Activated naive CD4-positive, alpha-beta T cell treated with anti-CD3 and anti-CD28 coated beads, Interleukin-2, amount 50 U/mL, for 24 hours (primary cell): ENCODE data around the gene INO80.

ENCODE experiments used
- H3K27ac Mint-ChIP-seq: one replicate; pipeline ENCODE4 v1.8.0; 2021; ENCODE audit warnings: mild to moderate bottlenecking, mixed read lengths
- H3K27me3 Mint-ChIP-seq: one replicate; pipeline ENCODE4 v1.8.0; 2021; ENCODE audit warnings: mixed read lengths
- H3K36me3 Mint-ChIP-seq: one replicate; pipeline ENCODE4 v1.8.0; 2021; ENCODE audit warnings: mixed read lengths
- H3K4me1 Mint-ChIP-seq: one replicate; pipeline ENCODE4 v1.8.0; 2021; ENCODE audit warnings: mixed read lengths
- H3K4me3 Mint-ChIP-seq: one replicate; pipeline ENCODE4 v1.8.0; 2021; ENCODE audit warnings: mild to moderate bottlenecking, mixed read lengths
- H3K9me3 Mint-ChIP-seq: one replicate; pipeline ENCODE4 v1.8.0; 2021; ENCODE audit warnings: mixed read lengths

INO80 gene

GRCh38 chr15:41031232-41032078 is 84.6 kb downstream of the INO80 start:
- H3K36me3 Mint-ChIP-seq, result peaks cover 13% of the 10 kb centered on the region
- H3K27ac Mint-ChIP-seq, result no peak overlapping the region
- H3K4me1 Mint-ChIP-seq, result peaks cover 8% of the 10 kb centered on the region
- no peaks in the 10 kb centered on the region for H3K9me3 Mint-ChIP-seq
- H3K4me3 Mint-ChIP-seq, result no peak overlapping the region
- H3K27me3 Mint-ChIP-seq, result no peaks in the 10 kb centered on the region

DNA sequence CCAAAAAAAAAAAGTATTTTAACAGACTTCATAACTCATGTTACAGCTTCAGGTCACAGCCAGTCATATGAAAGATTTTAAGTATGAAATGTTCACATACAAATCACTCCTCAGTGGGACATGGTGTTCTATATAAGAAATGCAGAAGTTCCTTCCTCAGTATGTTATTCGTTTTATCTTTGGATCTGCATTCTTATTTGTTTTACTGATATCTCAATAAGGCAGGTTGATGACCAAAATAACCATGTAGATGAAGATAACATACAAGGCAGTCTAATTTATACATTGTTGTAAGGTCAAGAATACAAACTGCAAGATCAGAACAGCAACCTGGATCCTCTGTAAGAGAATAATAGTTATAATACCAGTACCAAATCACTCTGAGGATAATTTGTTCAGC is 87.2 kb downstream of the INO80 start:
- H3K36me3 Mint-ChIP-seq, result peaks cover 15% of the 10 kb centered on the region
- no peak overlapping the region for H3K4me3 Mint-ChIP-seq

DNA sequence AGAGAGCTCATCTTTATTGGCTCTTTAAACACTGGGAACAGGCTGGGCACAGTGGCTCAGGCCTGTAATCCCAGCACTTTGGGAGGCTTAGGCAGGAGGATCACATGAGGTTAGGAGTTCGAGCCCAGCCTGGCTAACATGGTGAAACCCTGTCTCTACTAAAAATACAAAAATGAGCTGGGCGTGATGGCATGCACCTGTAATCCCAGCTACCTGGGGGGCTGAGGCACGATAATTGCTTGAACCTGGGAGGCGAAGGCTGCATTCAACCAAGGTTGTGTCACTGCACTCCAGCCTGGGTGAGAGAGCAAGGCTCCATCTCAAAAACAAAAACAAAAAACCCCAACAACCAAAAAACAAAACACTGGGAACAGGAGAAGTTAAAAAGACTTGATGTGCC is 90.7 kb downstream of the INO80 start:
- H3K27me3 Mint-ChIP-seq, result no peaks in the 10 kb centered on the region
- no peak overlapping the region for H3K27ac Mint-ChIP-seq
- no peaks in the 10 kb centered on the region for H3K9me3 Mint-ChIP-seq
- H3K36me3 Mint-ChIP-seq, result peaks cover 12% of the 10 kb centered on the region
- H3K4me1 Mint-ChIP-seq, result no peaks in the 10 kb centered on the region
- H3K4me3 Mint-ChIP-seq, result no peak overlapping the region

More for the DNA sequence above, 87.2 kb downstream of the INO80 start:
- H3K4me1 Mint-ChIP-seq, result peaks cover 4% of the 10 kb centered on the region
- no peaks in the 10 kb centered on the region for H3K9me3 Mint-ChIP-seq
- H3K27me3 Mint-ChIP-seq, result no peaks in the 10 kb centered on the region
- H3K27ac Mint-ChIP-seq, result no peak overlapping the region

GRCh38 chr15:41024885-41025284 is 91.2 kb downstream of the INO80 start:
- no peaks in the 10 kb centered on the region for H3K27me3 Mint-ChIP-seq
- H3K4me1 Mint-ChIP-seq, result no peaks in the 10 kb centered on the region
- H3K9me3 Mint-ChIP-seq, result no peaks in the 10 kb centered on the region
- peaks cover 12% of the 10 kb centered on the region for H3K36me3 Mint-ChIP-seq
- peak overlapping the region; percentile 63 for H3K27ac Mint-ChIP-seq
- no peak overlapping the region for H3K4me3 Mint-ChIP-seq

- H3K4me1 Mint-ChIP-seq, result no peaks in the 10 kb centered on the region
- no peaks in the 10 kb centered on the region for H3K27me3 Mint-ChIP-seq
- H3K27ac Mint-ChIP-seq, result no peak overlapping the region
- no peaks in the 10 kb centered on the region for H3K9me3 Mint-ChIP-seq
- H3K4me3 Mint-ChIP-seq, result no peak overlapping the region
- peaks cover 12% of the 10 kb centered on the region for H3K36me3 Mint-ChIP-seq
Measured at GRCh38 chr15:41024131-41024530, 91.9 kb downstream of the INO80 start.

- Mint-ChIP-seq H3K27me3 (no peaks in the 10 kb centered on the region), H3K9me3 (no peaks in the 10 kb centered on the region), H3K4me1 (peaks cover 6% of the 10 kb centered on the region), H3K36me3 (peaks cover 15% of the 10 kb centered on the region), H3K27ac (no peak overlapping the region), H3K4me3 (no peak overlapping the region)
Measured at GRCh38 chr15:41022487-41023090, 93.5 kb downstream of the INO80 start.

DNA sequence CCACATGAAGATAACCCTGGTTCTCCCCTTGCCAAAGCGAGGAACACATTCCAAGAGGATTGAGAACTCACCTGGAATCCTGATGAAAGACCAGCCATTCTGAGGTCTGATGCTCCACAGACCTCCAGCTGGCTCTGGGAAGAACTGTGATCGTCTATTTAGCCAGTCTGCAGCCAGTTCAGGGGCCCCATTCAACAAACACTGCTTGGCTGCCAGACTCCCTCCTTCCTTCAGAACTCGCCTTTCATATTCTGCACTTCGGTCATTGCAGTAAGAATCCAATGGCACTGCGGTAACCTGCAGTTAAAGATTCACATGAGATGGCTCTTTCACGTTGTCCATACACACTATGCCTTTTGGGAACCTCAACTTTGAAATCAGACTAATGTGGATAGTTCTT is 95.3 kb downstream of the INO80 start:
- Mint-ChIP-seq H3K4me3 (no peak overlapping the region), H3K9me3 (no peaks in the 10 kb centered on the region), H3K36me3 (peaks cover 8% of the 10 kb centered on the region), H3K27ac (no peak overlapping the region), H3K4me1 (peaks cover 12% of the 10 kb centered on the region), H3K27me3 (no peaks in the 10 kb centered on the region)

GRCh38 chr15:41020311-41020710 is 95.8 kb downstream of the INO80 start:
- Mint-ChIP-seq H3K36me3 (peaks cover 8% of the 10 kb centered on the region), H3K9me3 (no peaks in the 10 kb centered on the region), H3K4me1 (peaks cover 12% of the 10 kb centered on the region), H3K27ac (no peak overlapping the region), H3K4me3 (no peak overlapping the region), H3K27me3 (no peaks in the 10 kb centered on the region)

DNA sequence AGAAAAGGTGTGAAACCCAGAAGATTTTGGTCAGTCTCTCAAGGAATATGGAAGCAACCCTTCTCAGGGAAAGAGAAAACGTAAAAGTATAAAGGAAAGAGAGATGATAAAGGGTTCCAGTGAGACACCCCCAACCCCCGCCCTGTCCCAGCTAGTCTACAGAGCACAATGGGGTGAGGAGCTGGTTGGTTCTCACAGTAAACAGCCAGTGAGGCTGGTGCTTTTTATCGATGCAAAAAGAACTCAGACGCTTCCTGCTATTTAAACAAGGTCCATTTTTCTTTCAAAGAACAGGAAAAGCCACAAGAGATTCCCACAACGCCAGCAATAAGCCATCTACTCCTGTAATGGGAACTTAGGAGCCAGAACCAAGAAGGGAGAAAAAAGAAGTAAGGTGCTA is 96.9 kb downstream of the INO80 start:
- no peaks in the 10 kb centered on the region for H3K27me3 Mint-ChIP-seq
- no peaks in the 10 kb centered on the region for H3K9me3 Mint-ChIP-seq
- H3K27ac Mint-ChIP-seq, result no peak overlapping the region
- peaks cover 13% of the 10 kb centered on the region for H3K4me1 Mint-ChIP-seq
- H3K36me3 Mint-ChIP-seq, result peaks cover 10% of the 10 kb centered on the region
- no peak overlapping the region for H3K4me3 Mint-ChIP-seq

- H3K27me3 Mint-ChIP-seq, result no peaks in the 10 kb centered on the region
- H3K27ac Mint-ChIP-seq, result no peak overlapping the region
- no peaks in the 10 kb centered on the region for H3K9me3 Mint-ChIP-seq
- H3K36me3 Mint-ChIP-seq, result peaks cover 12% of the 10 kb centered on the region
- H3K4me3 Mint-ChIP-seq, result no peak overlapping the region
- H3K4me1 Mint-ChIP-seq, result peaks cover 15% of the 10 kb centered on the region
Measured at GRCh38 chr15:41018534-41018933, 97.5 kb downstream of the INO80 start.

- H3K36me3 Mint-ChIP-seq, result peaks cover 14% of the 10 kb centered on the region
- H3K27me3 Mint-ChIP-seq, result no peaks in the 10 kb centered on the region
- H3K4me3 Mint-ChIP-seq, result no peak overlapping the region
- no peak overlapping the region for H3K27ac Mint-ChIP-seq
- no peaks in the 10 kb centered on the region for H3K9me3 Mint-ChIP-seq
- H3K4me1 Mint-ChIP-seq, result peaks cover 18% of the 10 kb centered on the region
Measured at GRCh38 chr15:41017066-41017735, 98.9 kb downstream of the INO80 start.

DNA sequence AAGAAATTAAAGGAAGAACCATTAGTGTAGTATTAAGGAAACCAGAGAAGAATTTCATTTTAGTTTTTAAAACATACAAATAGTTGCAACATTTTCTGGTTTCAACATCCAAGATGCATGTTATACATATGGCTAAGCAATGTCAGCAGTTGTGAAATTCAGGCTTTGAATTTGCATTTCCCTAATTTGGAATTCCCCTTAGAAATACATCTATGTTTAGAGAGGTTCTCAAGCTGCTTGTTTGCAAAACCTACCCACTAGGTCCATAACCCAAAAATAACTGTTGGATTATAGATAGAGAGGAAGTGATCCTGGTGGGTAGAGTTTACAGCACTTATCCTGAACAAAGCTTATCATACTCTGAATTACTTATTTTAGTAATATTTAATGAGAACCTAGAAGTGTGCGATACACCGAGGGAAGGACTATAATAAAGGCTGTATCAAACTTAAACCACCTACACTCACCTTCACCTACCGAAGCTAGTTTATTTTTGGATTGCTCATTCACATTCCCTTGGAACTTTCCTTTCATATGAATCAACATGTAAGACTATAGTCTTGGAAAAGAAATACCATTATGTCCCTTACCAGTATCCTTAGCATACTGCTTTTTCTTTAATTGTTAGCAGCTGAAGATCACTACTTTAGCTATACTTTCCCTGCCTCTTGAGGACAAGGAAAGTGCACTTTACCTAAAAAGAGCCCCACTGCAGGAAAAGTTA is 102.2 kb downstream of the INO80 start:
- Mint-ChIP-seq H3K36me3 (peaks cover 13% of the 10 kb centered on the region), H3K27me3 (no peaks in the 10 kb centered on the region), H3K4me1 (peaks cover 18% of the 10 kb centered on the region), H3K9me3 (no peaks in the 10 kb centered on the region), H3K27ac (no peak overlapping the region), H3K4me3 (no peak overlapping the region)

GRCh38 chr15:41011055-41011815 is 104.8 kb downstream of the INO80 start:
- no peaks in the 10 kb centered on the region for H3K9me3 Mint-ChIP-seq
- H3K4me3 Mint-ChIP-seq, result no peak overlapping the region
- peaks cover 10% of the 10 kb centered on the region for H3K36me3 Mint-ChIP-seq
- H3K27ac Mint-ChIP-seq, result no peak overlapping the region
- H3K27me3 Mint-ChIP-seq, result no peaks in the 10 kb centered on the region
- H3K4me1 Mint-ChIP-seq, result peaks cover 7% of the 10 kb centered on the region

DNA sequence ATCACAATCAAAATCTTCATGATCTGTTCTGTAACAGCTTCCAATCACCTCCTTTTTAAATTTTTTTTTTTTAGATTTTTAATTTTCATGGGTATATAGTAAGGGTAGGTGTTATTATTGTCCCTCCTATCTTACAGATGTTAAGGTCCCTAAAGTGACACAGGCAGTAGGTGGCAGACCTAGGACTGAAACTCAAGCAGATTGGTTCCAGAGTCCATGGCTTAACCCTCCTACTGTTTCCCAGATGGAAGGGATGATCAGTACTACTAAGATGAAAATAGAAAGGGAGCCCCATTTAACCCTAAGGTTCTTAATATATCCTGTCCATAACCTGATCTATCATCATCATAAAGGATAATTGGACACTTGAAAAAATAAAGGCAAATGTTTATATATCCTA is 105.7 kb downstream of the INO80 start:
- H3K27me3 Mint-ChIP-seq, result no peaks in the 10 kb centered on the region
- H3K4me3 Mint-ChIP-seq, result no peak overlapping the region
- H3K27ac Mint-ChIP-seq, result no peak overlapping the region
- peaks cover 7% of the 10 kb centered on the region for H3K4me1 Mint-ChIP-seq
- H3K36me3 Mint-ChIP-seq, result peaks cover 12% of the 10 kb centered on the region
- H3K9me3 Mint-ChIP-seq, result no peaks in the 10 kb centered on the region

GRCh38 chr15:41006479-41006878 is 109.6 kb downstream of the INO80 start:
- Mint-ChIP-seq H3K4me3 (no peak overlapping the region), H3K36me3 (peaks cover 5% of the 10 kb centered on the region)

More at GRCh38 chr15:41006479-41006878, 109.6 kb downstream of the INO80 start:
- no peaks in the 10 kb centered on the region for H3K9me3 Mint-ChIP-seq
- H3K4me1 Mint-ChIP-seq, result no peaks in the 10 kb centered on the region
- no peak overlapping the region for H3K27ac Mint-ChIP-seq
- no peaks in the 10 kb centered on the region for H3K27me3 Mint-ChIP-seq
